OCI-LY7 (cell line): Measurements from ENCODE around the gene VPS26A. TPM values are rescaled to one million over a fixed set of nuclear protein-coding genes. Genes with fewer than 3 reads are reported as not detected.

Experiments
- BruUV-seq: library from RNA; stranded (reverse); fragments of 400-500 nt; replicated peaks from 2 replicates; lab custom pipeline; 2021; lab: Mats Ljungman, UMichigan
- CTCF ChIA-PET: fragments of 300-600 bp; sonication (Branson Sonifier 250); formaldehyde crosslinking; loops from one replicate; lab custom pipeline; 2022; ENCODE audit warnings: antibody characterized with exemption; ENCODE audit not compliant: unreplicated experiment; lab: Charles Lee
- POLR2A ChIA-PET: fragments of 300-600 bp; sonication (Branson Sonifier 250); formaldehyde crosslinking; loops from one replicate; lab custom pipeline; 2022; ENCODE audit warnings: antibody characterized with exemption; lab: Charles Lee
- DNase-seq: peaks from one replicate; pipeline ENCODE4 v3.0.0-alpha.2; 2015; ENCODE audit warnings: low spot score
- H2AFZ ChIP-seq: fragments of 200-600 bp; sonication (generic), shearing (Covaris generic); 2 replicates; pipeline ENCODE4 v1.6.1; 2014; ENCODE audit warnings: mild to moderate bottlenecking, antibody characterized with exemption, low read length, moderate library complexity
- H3K27ac ChIP-seq: fragments of 200-600 bp; sonication (generic); 2 replicates; pipeline ENCODE4 v1.5.1; 2014; ENCODE audit warnings: mixed run types, low read depth, mild to moderate bottlenecking, moderate library complexity, low read length, inconsistent platforms; ENCODE audit not compliant: poor library complexity, severe bottlenecking
- H3K36me3 ChIP-seq: fragments of 200-600 bp; sonication (generic); 2 replicates; pipeline ENCODE4 v1.6.1; 2014; ENCODE audit warnings: mild to moderate bottlenecking, antibody characterized with exemption, low read length, moderate library complexity, mixed read lengths; ENCODE audit not compliant: insufficient read depth
- H3K4me1 ChIP-seq: fragments of 200-600 bp; sonication (generic); 2 replicates; pipeline ENCODE4 v1.5.1; 2014; ENCODE audit warnings: mild to moderate bottlenecking, low read length; ENCODE audit not compliant: insufficient read depth, poor library complexity, severe bottlenecking
- H3K4me2 ChIP-seq: fragments of 200-600 bp; sonication (generic); 2 replicates; pipeline ENCODE4 v1.6.1; 2014; ENCODE audit warnings: mild to moderate bottlenecking, low read length
- H3K4me3 ChIP-seq: fragments of 200-600 bp; sonication (generic); 2 replicates; pipeline ENCODE4 v1.5.1; 2014; ENCODE audit warnings: mild to moderate bottlenecking, low read depth, low read length; ENCODE audit not compliant: poor library complexity, severe bottlenecking
- H3K79me2 ChIP-seq: fragments of 200-600 bp; sonication (generic); 2 replicates; pipeline ENCODE4 v1.6.1; 2016; ENCODE audit warnings: low read depth, mild to moderate bottlenecking, low read length, moderate library complexity, mixed read lengths; ENCODE audit not compliant: insufficient read depth
- H3K9me2 ChIP-seq: fragments of 200-600 bp; sonication (generic); 2 replicates; pipeline ENCODE4 v1.6.1; 2016; ENCODE audit warnings: mild to moderate bottlenecking, low read length, mixed read lengths; ENCODE audit not compliant: insufficient read depth
- H3K9me3 ChIP-seq: fragments of 200-600 bp; sonication (generic); 2 replicates; pipeline ENCODE4 v1.6.1; 2014; ENCODE audit warnings: mild to moderate bottlenecking, mixed run types, low read length, mixed read lengths
- H4K20me1 ChIP-seq: fragments of 200-600 bp; sonication (generic); 2 replicates; pipeline ENCODE4 v1.6.1; 2014; ENCODE audit warnings: mild to moderate bottlenecking, antibody characterized with exemption, low read length, moderate library complexity, mixed read lengths; ENCODE audit not compliant: insufficient read depth
- EZH2phosphoT487 ChIP-seq: fragments of 200-600 bp; sonication (generic); IDR thresholded peaks from 2 replicates; pipeline ENCODE4 v1.6.1; 2018; ENCODE audit warnings: low read depth, borderline replicate concordance, mild to moderate bottlenecking, mixed run types, antibody characterized with exemption, low read length, moderate library complexity, mixed read lengths
- intact Hi-C: fragments of 100-400 bp; cut with micrococcal nuclease; formaldehyde crosslinking; loops from one replicate; pipeline ENCODE4 v1.10.0; 2022; ENCODE audit not compliant: unreplicated experiment
- total RNA-seq, 2 experiments: library from RNA; depleted of rRNA in 1 of 2; stranded (reverse); fragments of >200 nt in 1 of 2; shearing (Covaris generic) in 1 of 2; gene quantifications; 2 replicates each; pipeline ENCODE4 v1.2.3, GENCODE V29; 2014 to 2022
- TF ChIP-seq, protein P1 (sequence below): fragments of 200-600 bp; sonication (generic); conservative IDR thresholded peaks from 2 replicates; pipeline ENCODE4 v1.5.1; 2014; ENCODE audit warnings: mild to moderate bottlenecking, antibody characterized with exemption, low read length, moderate library complexity, mixed read lengths

Gene VPS26A
- total RNA-seq, 2 experiments from 2014 or later = 10.0 to 41.7 TPM

- Histone ChIP-seq H3K36me3 (no peaks in the 10 kb centered on the region), H3K4me1 (peaks cover 10% of the 10 kb centered on the region), H3K27ac (no peak overlapping the region), H3K4me3 (no peak overlapping the region), H4K20me1 (no peaks in the 10 kb centered on the region), H3K9me3 (no peaks in the 10 kb centered on the region), H3K4me2 (no peak overlapping the region), H3K79me2 (peaks cover 4% of the 10 kb centered on the region; the same call in 1 of the 2 replicates), H2AFZ (no peak overlapping the region), H3K9me2 (no peaks in the 10 kb centered on the region)
- TF ChIP-seq EZH2phosphoT487 = no peak
- TF ChIP-seq, protein P1, sequence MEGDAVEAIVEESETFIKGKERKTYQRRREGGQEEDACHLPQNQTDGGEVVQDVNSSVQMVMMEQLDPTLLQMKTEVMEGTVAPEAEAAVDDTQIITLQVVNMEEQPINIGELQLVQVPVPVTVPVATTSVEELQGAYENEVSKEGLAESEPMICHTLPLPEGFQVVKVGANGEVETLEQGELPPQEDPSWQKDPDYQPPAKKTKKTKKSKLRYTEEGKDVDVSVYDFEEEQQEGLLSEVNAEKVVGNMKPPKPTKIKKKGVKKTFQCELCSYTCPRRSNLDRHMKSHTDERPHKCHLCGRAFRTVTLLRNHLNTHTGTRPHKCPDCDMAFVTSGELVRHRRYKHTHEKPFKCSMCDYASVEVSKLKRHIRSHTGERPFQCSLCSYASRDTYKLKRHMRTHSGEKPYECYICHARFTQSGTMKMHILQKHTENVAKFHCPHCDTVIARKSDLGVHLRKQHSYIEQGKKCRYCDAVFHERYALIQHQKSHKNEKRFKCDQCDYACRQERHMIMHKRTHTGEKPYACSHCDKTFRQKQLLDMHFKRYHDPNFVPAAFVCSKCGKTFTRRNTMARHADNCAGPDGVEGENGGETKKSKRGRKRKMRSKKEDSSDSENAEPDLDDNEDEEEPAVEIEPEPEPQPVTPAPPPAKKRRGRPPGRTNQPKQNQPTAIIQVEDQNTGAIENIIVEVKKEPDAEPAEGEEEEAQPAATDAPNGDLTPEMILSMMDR = no peak
- ChIA-PET CTCF (no interaction called here), POLR2A (interaction anchor here (0.6 to 0.7 kb wide), 2 partner anchors 115 to 138 kb away, joined by 3 read pairs; no protein-coding TSS in a partner anchor)
- no peak for DNase-seq
- BruUV-seq = no TSS peak
- intact Hi-C loops = loop anchor here (1.0 to 5.0 kb wide), 3 partner anchors 89 to 128 kb away; partner anchors contain the start of genes HKDC1 and KIFBP
These were observed 30.0 kb upstream of the VPS26A start for GRCh38 chr10:69093933-69094332.

GRCh38 chr10:69096045-69096444 is 27.9 kb upstream of the VPS26A start:
- Histone ChIP-seq H3K4me2 (no peak overlapping the region), H3K9me3 (no peaks in the 10 kb centered on the region), H3K36me3 (no peaks in the 10 kb centered on the region), H4K20me1 (no peaks in the 10 kb centered on the region), H3K4me1 (peaks cover 6% of the 10 kb centered on the region), H3K4me3 (no peak overlapping the region), H3K79me2 (peaks cover 4% of the 10 kb centered on the region; the same call in 1 of the 2 replicates), H2AFZ (no peak overlapping the region), H3K9me2 (no peaks in the 10 kb centered on the region), H3K27ac (no peak overlapping the region)
- DNase-seq = no peak
- intact Hi-C loops = no loop called here
- ChIA-PET POLR2A (no interaction called here), CTCF (no interaction called here)
- BruUV-seq = no TSS peak
- TF ChIP-seq, protein P1 = no peak
- no peak for TF ChIP-seq EZH2phosphoT487

- no peak for TF ChIP-seq EZH2phosphoT487
- TF ChIP-seq, protein P1 = no peak
- H3K4me3 ChIP-seq = no peak overlapping the region
- DNase-seq = no peak
- ChIA-PET CTCF (no interaction called here), POLR2A (interaction anchor here (0.6 kb wide), 1 partner anchor 1063 kb away, joined by 3 read pairs; no protein-coding TSS in a partner anchor)
- no peaks in the 10 kb centered on the region for H3K9me3 ChIP-seq
- no peaks in the 10 kb centered on the region for H3K36me3 ChIP-seq
- H3K79me2 ChIP-seq = peaks cover 4% of the 10 kb centered on the region; the same call in 1 of the 2 replicates
- H3K27ac ChIP-seq = no peak overlapping the region
- H4K20me1 ChIP-seq = no peaks in the 10 kb centered on the region
- H2AFZ ChIP-seq = no peak overlapping the region
- no peaks in the 10 kb centered on the region for H3K9me2 ChIP-seq
- no TSS peak for BruUV-seq
- intact Hi-C loops = no loop called here
- no peak overlapping the region for H3K4me2 ChIP-seq
- H3K4me1 ChIP-seq = peaks cover 4% of the 10 kb centered on the region
These were observed 26.2 kb upstream of the VPS26A start for GRCh38 chr10:69097729-69098128.
